ENCODE data around the gene DGKH. TPM values are rescaled to one million over a fixed set of nuclear protein-coding genes. Genes with fewer than 3 reads are reported as not detected.

Gene DGKH
- total RNA-seq, 1 experiment from 2014 or later, result 19.1 TPM

- no TSS peak for BruUV-seq (replicated peaks)
- CTCF ChIA-PET, result no interaction called here
- TF ChIP-seq CTCF (IDR thresholded peaks at IDR 0.05; ENCODE audit: unreplicated experiment), result no peak
- no peak overlapping the region for H3K27ac Mint-ChIP-seq (ENCODE audit: unreplicated experiment)
- no peak for DNase-seq
- peaks cover 3% of the 10 kb centered on the region for H3K9me3 Mint-ChIP-seq (ENCODE audit: low read depth, unreplicated experiment)
- no peak overlapping the region for H3K4me3 Mint-ChIP-seq (ENCODE audit: low read depth, unreplicated experiment)
- H3K36me3 Mint-ChIP-seq (ENCODE audit: insufficient read depth, unreplicated experiment), result no peaks in the 10 kb centered on the region
- H3K4me1 Mint-ChIP-seq (ENCODE audit: low read depth, unreplicated experiment), result no peaks in the 10 kb centered on the region
- intact Hi-C loops (cut with micrococcal nuclease; ENCODE audit: unreplicated experiment), result no loop called here
- H3K27me3 Mint-ChIP-seq (ENCODE audit: unreplicated experiment), result no peaks in the 10 kb centered on the region
Measured at GRCh38 chr13:42078128-42078808, 29.8 kb downstream of the DGKH start.

GRCh38 chr13:42083138-42083770, 34.8 kb downstream of the DGKH start:
- H3K4me1 Mint-ChIP-seq (ENCODE audit: low read depth, unreplicated experiment), result peaks cover 8% of the 10 kb centered on the region
- DNase-seq, result no peak
- intact Hi-C loops (cut with micrococcal nuclease; ENCODE audit: unreplicated experiment), result no loop called here
- no peak for TF ChIP-seq CTCF (IDR thresholded peaks at IDR 0.05; ENCODE audit: unreplicated experiment)
- no peaks in the 10 kb centered on the region for H3K36me3 Mint-ChIP-seq (ENCODE audit: insufficient read depth, unreplicated experiment)
- H3K27me3 Mint-ChIP-seq (ENCODE audit: unreplicated experiment), result no peaks in the 10 kb centered on the region
- BruUV-seq (replicated peaks), result no TSS peak
- H3K4me3 Mint-ChIP-seq (ENCODE audit: low read depth, unreplicated experiment), result no peak overlapping the region
- CTCF ChIA-PET, result no interaction called here
- H3K9me3 Mint-ChIP-seq (ENCODE audit: low read depth, unreplicated experiment), result peaks cover 9% of the 10 kb centered on the region
- no peak overlapping the region for H3K27ac Mint-ChIP-seq (ENCODE audit: unreplicated experiment)

- no peak for DNase-seq
- no peaks in the 10 kb centered on the region for H3K27me3 Mint-ChIP-seq (ENCODE audit: unreplicated experiment)
- CTCF ChIA-PET, result no interaction called here
- H3K4me3 Mint-ChIP-seq (ENCODE audit: low read depth, unreplicated experiment), result no peak overlapping the region
- no peak overlapping the region for H3K27ac Mint-ChIP-seq (ENCODE audit: unreplicated experiment)
- TF ChIP-seq CTCF (IDR thresholded peaks at IDR 0.05; ENCODE audit: unreplicated experiment), result no peak
- no TSS peak for BruUV-seq (replicated peaks)
- H3K4me1 Mint-ChIP-seq (ENCODE audit: low read depth, unreplicated experiment), result peaks cover 8% of the 10 kb centered on the region
- H3K9me3 Mint-ChIP-seq (ENCODE audit: low read depth, unreplicated experiment), result peaks cover 9% of the 10 kb centered on the region
- intact Hi-C loops (cut with micrococcal nuclease; ENCODE audit: unreplicated experiment), result no loop called here
- H3K36me3 Mint-ChIP-seq (ENCODE audit: insufficient read depth, unreplicated experiment), result no peaks in the 10 kb centered on the region
Measured at GRCh38 chr13:42084722-42085121, 36.3 kb downstream of the DGKH start.

DNA sequence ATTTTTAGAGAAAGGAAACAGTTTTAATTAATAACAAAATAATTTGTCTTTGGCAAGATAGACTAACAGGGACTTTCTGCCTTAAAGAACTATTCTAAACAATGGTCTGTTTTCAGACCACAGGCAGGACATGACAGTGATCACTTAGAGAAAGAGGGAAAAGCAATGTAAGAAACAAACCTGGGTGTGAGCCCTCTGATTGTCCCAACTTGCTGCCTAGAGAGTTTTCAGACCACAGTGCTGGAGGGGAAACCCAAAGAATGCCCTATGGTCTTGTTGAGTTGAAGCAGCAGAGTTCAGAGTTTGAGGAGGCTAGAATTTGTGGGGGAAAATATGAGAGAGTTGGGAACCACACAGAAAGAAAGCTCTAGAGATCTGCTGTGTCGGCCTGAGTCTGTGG, 38.1 kb downstream of the DGKH start:
- no TSS peak for BruUV-seq (replicated peaks)
- H3K4me3 Mint-ChIP-seq (ENCODE audit: low read depth, unreplicated experiment), result no peak overlapping the region
- intact Hi-C loops (cut with micrococcal nuclease; ENCODE audit: unreplicated experiment), result no loop called here
- peaks cover 9% of the 10 kb centered on the region for H3K9me3 Mint-ChIP-seq (ENCODE audit: low read depth, unreplicated experiment)
- CTCF ChIA-PET, result no interaction called here
- no peaks in the 10 kb centered on the region for H3K27me3 Mint-ChIP-seq (ENCODE audit: unreplicated experiment)
- no peak overlapping the region for H3K27ac Mint-ChIP-seq (ENCODE audit: unreplicated experiment)
- no peaks in the 10 kb centered on the region for H3K36me3 Mint-ChIP-seq (ENCODE audit: insufficient read depth, unreplicated experiment)
- DNase-seq, result no peak
- TF ChIP-seq CTCF (IDR thresholded peaks at IDR 0.05; ENCODE audit: unreplicated experiment), result no peak
- peaks cover 8% of the 10 kb centered on the region for H3K4me1 Mint-ChIP-seq (ENCODE audit: low read depth, unreplicated experiment)

Measured in Calu3 (cell line).